Muscle of leg (tissue), 11 donors: ENCODE measurements around the gene RABEP2. TPM values are rescaled to one million over a fixed set of nuclear protein-coding genes. Genes with fewer than 3 reads are reported as not detected.
"Not testable (repeated sequence)": the region's sequence is repeated elsewhere in the genome, so short reads cannot be mapped to it uniquely, and the experiment has no call there.

ENCODE experiments used
- DNase-seq: peaks from one replicate; pipeline ENCODE4 v3.0.0; 2013
- H3K27ac ChIP-seq: one replicate; pipeline ENCODE4 v1.5.1; 2013; ENCODE audit warnings: mild to moderate bottlenecking, low read length, control low read depth
- H3K27me3 ChIP-seq: one replicate; pipeline ENCODE4 v1.6.1; 2013; ENCODE audit warnings: low read length; ENCODE audit not compliant: control insufficient read depth, insufficient read depth
- H3K36me3 ChIP-seq: one replicate; pipeline ENCODE4 v1.6.1; 2013; ENCODE audit warnings: low read length; ENCODE audit not compliant: control insufficient read depth, insufficient read depth
- H3K4me1 ChIP-seq: one replicate; pipeline ENCODE4 v1.6.1; 2013; ENCODE audit warnings: low read length; ENCODE audit not compliant: control insufficient read depth, insufficient read depth
- H3K4me3 ChIP-seq: one replicate; pipeline ENCODE4 v1.5.1; 2013; ENCODE audit warnings: low read length, control low read depth
- H3K9me3 ChIP-seq: replicated peaks from 2 replicates; pipeline ENCODE4 v1.6.1; 2013; ENCODE audit warnings: low read depth, low read length; ENCODE audit not compliant: control insufficient read depth
- WGBS: methylation state at CpG from one replicate; pipeline ENCODE4 v1.1.5; 2013; ENCODE audit warnings: missing lambda C conversion rate; ENCODE audit not compliant: insufficient coverage; 5-methylcytosine and 5-hydroxymethylcytosine counted together
- polyA plus RNA-seq, 8 donors: library from polyadenylated mRNA; unstranded; fragments of 120-200 nt; gene quantifications; one replicate each; pipeline versions ENCODE4 v1.2.1 to v1.2.3, GENCODE V29; 2013; ENCODE audit warnings: inconsistent platforms in 1 of 8, low replicate concordance in 1 of 8; ENCODE audit not compliant: insufficient read length in 8 of 8, insufficient read depth in 1 of 8
- total RNA-seq: library from RNA; stranded (reverse); fragments of 120-200 nt; gene quantifications from one replicate; pipeline ENCODE4 v1.2.4, GENCODE V29; 2013

RABEP2 gene
- total and polyA plus RNA-seq, 9 donors, result 11.6 to 19.3 (median 15.3) TPM

GRCh38 chr16:28951410-28951943 lies 26.4 kb upstream of the RABEP2 start:
- Histone ChIP-seq H3K4me3 (peak overlapping the region; percentile 82), H3K4me1 (peaks cover 14% of the 10 kb centered on the region), H3K9me3 (no peaks in the 10 kb centered on the region), H3K27ac (no peak overlapping the region), H3K36me3 (peaks cover 39% of the 10 kb centered on the region), H3K27me3 (no peaks in the 10 kb centered on the region)
- 2% methylated on average over 16 of the region's 17 CpGs for WGBS
- DNase-seq, result no peak

DNA sequence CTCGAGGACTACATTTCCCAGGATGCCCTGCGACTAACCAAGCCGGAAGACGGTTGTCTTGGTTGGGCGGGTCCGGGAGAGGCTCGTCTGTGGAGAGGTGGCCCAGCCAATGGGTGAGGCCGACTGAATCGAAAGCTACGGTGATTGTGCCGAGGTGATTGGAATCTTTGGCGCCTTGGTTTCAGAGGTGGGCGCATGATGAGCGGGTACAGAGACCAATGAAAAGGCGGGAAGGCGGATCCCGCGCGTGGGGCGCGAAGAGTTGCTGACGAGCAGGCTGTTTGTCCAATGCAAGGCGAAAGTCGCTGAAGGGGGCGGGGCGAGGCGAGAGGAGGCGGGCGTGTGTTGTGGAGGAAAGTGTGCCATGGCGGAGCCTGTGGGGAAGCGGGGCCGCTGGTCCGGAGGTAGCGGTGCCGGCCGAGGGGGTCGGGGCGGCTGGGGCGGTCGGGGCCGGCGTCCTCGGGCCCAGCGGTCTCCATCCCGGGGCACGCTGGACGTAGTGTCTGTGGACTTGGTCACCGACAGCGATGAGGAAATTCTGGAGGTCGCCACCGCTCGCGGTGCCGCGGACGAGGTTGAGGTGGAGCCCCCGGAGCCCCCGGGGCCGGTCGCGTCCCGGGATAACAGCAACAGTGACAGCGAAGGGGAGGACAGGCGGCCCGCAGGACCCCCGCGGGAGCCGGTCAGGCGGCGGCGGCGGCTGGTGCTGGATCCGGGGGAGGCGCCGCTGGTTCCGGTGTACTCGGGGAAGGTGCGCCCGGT lies 25.8 kb upstream of the RABEP2 start, which contains the start of gene NFATC2IP:
NFATC2IP (plus strand) TSS at position 290 of the 762 bp plus-strand sequence; CDS start at position 365, 75 bp downstream.
- Histone ChIP-seq H3K4me3 (peak within 1 kb of the TSS; percentile 82), H3K4me1 (peaks cover 15% of the 10 kb centered on the region), H3K27me3 (no peaks in the 10 kb centered on the region), H3K36me3 (peaks cover 33% of the 10 kb centered on the region), H3K9me3 (no peaks in the 10 kb centered on the region), H3K27ac (peak within 1 kb of the TSS; percentile 50)
- under 1% methylated on average over 76 of the region's 79 CpGs for WGBS
- peak; percentile 100 for DNase-seq

DNA sequence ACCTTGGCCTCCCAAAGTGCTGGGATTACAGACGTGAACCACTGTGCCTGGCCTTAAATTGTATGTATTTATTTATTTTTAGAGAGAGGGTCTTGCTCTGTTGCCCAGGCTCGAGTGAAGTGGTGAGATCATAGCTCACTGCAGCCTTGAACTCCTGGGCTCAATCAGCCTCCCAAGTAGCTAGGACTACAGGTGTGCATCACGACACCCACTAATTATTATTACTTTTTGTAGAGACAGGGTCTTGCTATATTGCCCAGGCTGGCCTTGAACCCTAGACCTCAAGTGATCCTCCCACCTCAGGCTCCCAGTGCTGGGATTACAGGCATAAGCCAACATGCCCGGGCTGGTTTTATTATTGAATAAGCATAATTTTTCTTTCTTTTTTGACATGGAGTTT lies 21.6 kb upstream of the RABEP2 start:
- WGBS, result no CpG with 5 or more reads among the region's 4 CpGs
- H3K9me3 ChIP-seq, result no peaks in the 10 kb centered on the region
- no peaks in the 10 kb centered on the region for H3K36me3 ChIP-seq
- no peak overlapping the region for H3K27ac ChIP-seq
- H3K27me3 ChIP-seq, result no peaks in the 10 kb centered on the region
- H3K4me3 ChIP-seq, result no peak overlapping the region
- DNase-seq, result no peak
- peaks cover 15% of the 10 kb centered on the region for H3K4me1 ChIP-seq

GRCh38 chr16:28943281-28943680 lies 18.2 kb upstream of the RABEP2 start:
- no peaks in the 10 kb centered on the region for H3K27me3 ChIP-seq
- no peaks in the 10 kb centered on the region for H3K9me3 ChIP-seq
- no peak overlapping the region for H3K27ac ChIP-seq
- DNase-seq, result no peak
- H3K4me1 ChIP-seq, result peaks cover 9% of the 10 kb centered on the region
- no peak overlapping the region for H3K4me3 ChIP-seq
- no peaks in the 10 kb centered on the region for H3K36me3 ChIP-seq

DNA sequence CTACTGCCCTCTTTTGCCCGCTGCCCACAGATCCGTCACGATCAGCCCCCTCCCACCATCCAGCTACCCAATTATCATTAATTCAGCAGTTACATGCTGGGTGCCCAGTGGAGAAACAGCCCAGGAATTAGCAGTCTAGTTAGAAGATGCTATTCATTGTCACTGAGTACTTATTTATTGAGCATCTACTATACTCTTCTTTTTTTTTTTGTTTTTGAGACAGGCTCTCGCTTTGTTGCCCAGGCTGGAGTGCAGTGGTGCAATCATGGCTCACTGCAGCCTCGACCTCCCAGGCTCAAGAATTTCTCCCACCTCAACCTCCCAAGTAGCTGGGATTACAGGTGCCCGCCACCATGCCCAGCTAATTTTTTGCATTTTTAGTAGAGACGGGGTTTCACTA lies 14.8 kb upstream of the RABEP2 start:
- H3K27ac ChIP-seq, H3K36me3 ChIP-seq, H3K4me3 ChIP-seq, H3K9me3 ChIP-seq, H3K27me3 ChIP-seq, DNase-seq, H3K4me1 ChIP-seq: not testable (repeated sequence)
- 88% methylated on average over 7 of the region's 7 CpGs for WGBS

GRCh38 chr16:28938721-28939120 lies 13.7 kb upstream of the RABEP2 start:
- no peak for DNase-seq
- Histone ChIP-seq H3K4me1 (peaks cover 9% of the 10 kb centered on the region), H3K9me3 (no peaks in the 10 kb centered on the region), H3K36me3 (no peaks in the 10 kb centered on the region), H3K27ac (no peak overlapping the region), H3K27me3 (peaks cover 2% of the 10 kb centered on the region), H3K4me3 (no peak overlapping the region)
- WGBS, result 77% methylated on average over 3 of the region's 7 CpGs

GRCh38 chr16:28937222-28937876 lies 12.3 kb upstream of the RABEP2 start:
- Histone ChIP-seq H3K27me3 (peaks cover 2% of the 10 kb centered on the region), H3K4me1 (peaks cover 9% of the 10 kb centered on the region), H3K36me3 (no peaks in the 10 kb centered on the region), H3K9me3 (no peaks in the 10 kb centered on the region), H3K4me3 (no peak overlapping the region), H3K27ac (no peak overlapping the region)
- DNase-seq, result no peak
- 68% methylated on average over 7 of the region's 14 CpGs for WGBS

- Histone ChIP-seq H3K27ac (no peak overlapping the region), H3K27me3 (peaks cover 2% of the 10 kb centered on the region), H3K4me1 (peaks cover 9% of the 10 kb centered on the region), H3K36me3 (no peaks in the 10 kb centered on the region), H3K4me3 (no peak overlapping the region), H3K9me3 (no peaks in the 10 kb centered on the region)
- DNase-seq, result no peak
- 69% methylated on average over 24 of the region's 26 CpGs for WGBS
Observed at GRCh38 chr16:28936784-28937155, 11.7 kb upstream of the RABEP2 start.

GRCh38 chr16:28935924-28936783 lies 11.1 kb upstream of the RABEP2 start:
- Histone ChIP-seq H3K27me3 (peaks cover 2% of the 10 kb centered on the region), H3K4me3 (peak overlapping the region; percentile 24), H3K9me3 (no peaks in the 10 kb centered on the region), H3K36me3 (no peaks in the 10 kb centered on the region), H3K4me1 (peaks cover 9% of the 10 kb centered on the region), H3K27ac (no peak overlapping the region)
- DNase-seq, result peak; percentile 79
- 37% methylated on average over 17 of the region's 36 CpGs for WGBS

DNA sequence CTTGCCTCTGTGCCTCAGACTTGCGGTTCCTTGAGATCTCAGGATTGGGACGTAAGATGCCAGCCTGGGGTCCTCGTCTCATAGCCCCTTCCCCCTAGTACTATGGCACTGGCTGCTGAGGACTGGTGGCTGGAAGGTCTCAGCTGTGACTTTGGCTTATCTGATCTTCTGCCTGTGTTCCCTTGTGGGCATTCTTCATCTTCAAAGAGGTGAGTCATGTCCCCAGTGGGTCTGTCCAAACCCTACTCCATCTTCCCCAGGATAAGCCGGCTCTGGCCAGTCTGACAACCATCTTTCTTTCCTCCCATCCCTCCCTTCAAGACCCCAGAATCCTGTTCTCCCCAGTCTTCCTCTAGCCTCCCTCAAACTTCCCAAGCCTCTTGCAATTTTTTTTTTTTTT lies 10.3 kb upstream of the RABEP2 start:
- peaks cover 2% of the 10 kb centered on the region for H3K27me3 ChIP-seq
- no peak for DNase-seq
- no peaks in the 10 kb centered on the region for H3K36me3 ChIP-seq
- 98% methylated on average over 4 of the region's 4 CpGs for WGBS
- no peaks in the 10 kb centered on the region for H3K9me3 ChIP-seq
- no peak overlapping the region for H3K27ac ChIP-seq
- H3K4me3 ChIP-seq, result no peak overlapping the region
- peaks cover 12% of the 10 kb centered on the region for H3K4me1 ChIP-seq
